HG03457 (cell line): ENCODE data around the gene GAPVD1.
"Not testable (repeated sequence)": the region's sequence is repeated elsewhere in the genome, so short reads cannot be mapped to it uniquely, and the experiment has no call there.

Experiments
- ATAC-seq: cut with Tn5 transposase; IDR thresholded peaks from one replicate; pipeline ENCODE4 v1.9.1; 2021; ENCODE audit warnings: moderate number of reproducible peaks; ENCODE audit not compliant: unreplicated experiment

Gene GAPVD1

GRCh38 chr9:125243792-125244260, 17.8 kb upstream of the GAPVD1 start:
- ATAC-seq = no peak

- ATAC-seq = no peak
Observed at GRCh38 chr9:125246261-125246667, 15.4 kb upstream of the GAPVD1 start.

GRCh38 chr9:125254231-125254630, 7.4 kb upstream of the GAPVD1 start:
- no peak for ATAC-seq

GRCh38 chr9:125255781-125256391, 5.7 kb upstream of the GAPVD1 start:
- no peak for ATAC-seq

GRCh38 chr9:125258160-125258785, 3.4 kb upstream of the GAPVD1 start:
- ATAC-seq = no peak

GRCh38 chr9:125258832-125259534, 2.6 kb upstream of the GAPVD1 start:
- no peak for ATAC-seq

- ATAC-seq = no peak
Observed at GRCh38 chr9:125260561-125260960, 1.1 kb upstream of the GAPVD1 start.

- ATAC-seq = no peak
Observed at GRCh38 chr9:125262294-125262991, 817 bp downstream of the GAPVD1 start.

GRCh38 chr9:125264068-125264467, 2.4 kb downstream of the GAPVD1 start:
- ATAC-seq = not testable (repeated sequence)

GRCh38 chr9:125268394-125269013, 6.9 kb downstream of the GAPVD1 start:
- no peak for ATAC-seq

GRCh38 chr9:125269014-125269397, 7.4 kb downstream of the GAPVD1 start:
- no peak for ATAC-seq

- no peak for ATAC-seq
Observed at GRCh38 chr9:125271081-125271480, 9.5 kb downstream of the GAPVD1 start.

- no peak for ATAC-seq
Observed at GRCh38 chr9:125272697-125273096, 11.1 kb downstream of the GAPVD1 start.

GRCh38 chr9:125276771-125277170, 15.1 kb downstream of the GAPVD1 start:
- no peak for ATAC-seq

- ATAC-seq = no peak
Observed at GRCh38 chr9:125277411-125277810, 15.8 kb downstream of the GAPVD1 start.

GRCh38 chr9:125280945-125281344, 19.3 kb downstream of the GAPVD1 start:
- no peak for ATAC-seq

- ATAC-seq = no peak
Observed at GRCh38 chr9:125284855-125285254, 23.2 kb downstream of the GAPVD1 start.

- not testable (repeated sequence) for ATAC-seq
Observed at GRCh38 chr9:125286935-125287433, 25.4 kb downstream of the GAPVD1 start.

- ATAC-seq = no peak
Observed at GRCh38 chr9:125293134-125293533, 31.5 kb downstream of the GAPVD1 start.

GRCh38 chr9:125295657-125296056, 34.0 kb downstream of the GAPVD1 start:
- ATAC-seq = no peak

- no peak for ATAC-seq
Observed at GRCh38 chr9:125296843-125297372, 35.3 kb downstream of the GAPVD1 start.
